Trophoblast cell (in vitro differentiated cells and primary cell): ENCODE measurements around the gene FASLG.

Experiments
- DNase-seq, 2 donors: peaks; one replicate each; pipeline ENCODE4 v3.0.0-alpha.2; 2016
- H2AFZ ChIP-seq: 2 replicates; pipeline ENCODE4 v1.6.1; 2013; ENCODE audit warnings: low read length, moderate library complexity, mild to moderate bottlenecking; ENCODE audit not compliant: insufficient read depth, poor library complexity
- H2AK5ac ChIP-seq: 2 replicates; pipeline ENCODE4 v1.6.1; 2013; ENCODE audit warnings: mild to moderate bottlenecking, low read length
- H2BK120ac ChIP-seq: 2 replicates; pipeline ENCODE4 v1.6.1; 2013; ENCODE audit warnings: low read length, mild to moderate bottlenecking, moderate library complexity; ENCODE audit not compliant: insufficient read depth, poor library complexity
- H2BK12ac ChIP-seq: 2 replicates; pipeline ENCODE4 v1.6.1; 2013; ENCODE audit warnings: mild to moderate bottlenecking, low read length, moderate library complexity
- H2BK5ac ChIP-seq: 2 replicates; pipeline ENCODE4 v1.6.1; 2013; ENCODE audit warnings: low read length, low read depth, moderate library complexity, mild to moderate bottlenecking; ENCODE audit not compliant: poor library complexity
- H3K14ac ChIP-seq: 2 replicates; pipeline ENCODE4 v1.6.1; 2013; ENCODE audit warnings: mild to moderate bottlenecking, low read length
- H3K18ac ChIP-seq: 2 replicates; pipeline ENCODE4 v1.6.1; 2013; ENCODE audit warnings: mild to moderate bottlenecking, low read length
- H3K23ac ChIP-seq: 2 replicates; pipeline ENCODE4 v1.6.1; 2013; ENCODE audit warnings: low read length
- H3K27ac ChIP-seq: 2 replicates; pipeline ENCODE4 v1.5.1; 2013; ENCODE audit warnings: low read depth, mild to moderate bottlenecking, inconsistent platforms, low read length, moderate library complexity
- H3K27me3 ChIP-seq: 2 replicates; pipeline ENCODE4 v1.6.1; 2013; ENCODE audit warnings: inconsistent platforms, mild to moderate bottlenecking, low read length, moderate library complexity; ENCODE audit not compliant: insufficient read depth
- H3K36me3 ChIP-seq, 2 experiments: 1 replicate in 1 of 2; 2 replicates in 1 of 2; pipeline ENCODE4 v1.6.1; 2013; ENCODE audit warnings: low read length in 2 of 2, mild to moderate bottlenecking in 2 of 2, moderate library complexity in 1 of 2; ENCODE audit not compliant: insufficient read depth in 2 of 2, control insufficient read depth in 1 of 2
- H3K4ac ChIP-seq: 2 replicates; pipeline ENCODE4 v1.6.1; 2013; ENCODE audit warnings: low read depth, mild to moderate bottlenecking, low read length, moderate library complexity
- H3K4me1 ChIP-seq, 2 experiments: 1 replicate in 1 of 2; 2 replicates in 1 of 2; pipeline ENCODE4 v1.6.1; 2013; ENCODE audit warnings: low read length in 2 of 2, mild to moderate bottlenecking in 2 of 2, moderate library complexity in 1 of 2; ENCODE audit not compliant: insufficient read depth in 2 of 2, control insufficient read depth in 1 of 2
- H3K4me2 ChIP-seq: 2 replicates; pipeline ENCODE4 v1.6.1; 2013; ENCODE audit warnings: inconsistent platforms, mild to moderate bottlenecking, low read length, moderate library complexity
- H3K4me3 ChIP-seq: 2 replicates; pipeline ENCODE4 v1.5.1; 2013; ENCODE audit warnings: mild to moderate bottlenecking, low read depth, low read length, inconsistent platforms
- H3K79me1 ChIP-seq: one replicate; pipeline ENCODE4 v1.6.1; 2013; ENCODE audit warnings: low read length
- H3K79me2 ChIP-seq: 2 replicates; pipeline ENCODE4 v1.6.1; 2013; ENCODE audit warnings: low read length, mild to moderate bottlenecking; ENCODE audit not compliant: control insufficient read depth, insufficient read depth, poor library complexity
- H3K9ac ChIP-seq: 2 replicates; pipeline ENCODE4 v1.6.1; 2013; ENCODE audit warnings: mild to moderate bottlenecking, low read length
- H3K9me3 ChIP-seq: 2 replicates; pipeline ENCODE4 v1.6.1; 2013; ENCODE audit warnings: low read depth, mild to moderate bottlenecking, control low read depth, inconsistent platforms, low read length; ENCODE audit not compliant: insufficient read depth
- H4K12ac ChIP-seq: 2 replicates; pipeline ENCODE4 v1.6.1; 2013; ENCODE audit warnings: low read depth, mild to moderate bottlenecking, low read length, moderate library complexity
- H4K8ac ChIP-seq: 2 replicates; pipeline ENCODE4 v1.6.1; 2013; ENCODE audit warnings: low read depth, mild to moderate bottlenecking, low read length, moderate library complexity
- H4K91ac ChIP-seq: one replicate; pipeline ENCODE4 v1.6.1; 2013; ENCODE audit warnings: low read depth, mild to moderate bottlenecking, low read length, moderate library complexity
- WGBS: extraction: QIAGEN DNeasy Blood & Tissue Kit; methylation state at CpG from one replicate; pipeline ENCODE4 v1.1.7; 2013; ENCODE audit warnings: missing lambda C conversion rate; ENCODE audit not compliant: insufficient read length, insufficient coverage; ENCODE audit errors: extremely low coverage; 5-methylcytosine and 5-hydroxymethylcytosine counted together

Gene FASLG

DNA sequence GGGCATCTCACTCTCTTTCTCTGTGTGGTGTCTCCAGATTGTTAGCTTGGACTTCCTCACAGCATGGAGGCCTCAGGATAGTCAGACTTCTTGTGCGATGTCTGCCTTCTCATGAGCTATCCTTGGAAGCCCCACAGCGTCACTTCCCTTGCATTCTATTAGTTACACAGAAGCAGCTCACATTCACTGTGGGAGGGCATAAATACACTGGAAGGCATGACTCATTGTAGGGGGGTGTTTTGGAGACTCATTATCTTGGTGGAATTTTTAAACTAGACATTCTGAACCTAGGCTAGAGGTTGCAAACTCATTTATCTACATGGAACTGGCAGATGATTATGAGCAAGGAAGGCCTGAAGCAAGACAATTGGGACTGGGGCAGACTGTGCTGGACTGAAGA is 21.4 kb upstream of the FASLG start:
- Histone ChIP-seq H2BK12ac (peak overlapping the region; percentile 97), H4K12ac (peak overlapping the region; percentile 24), H3K4me2 (no peak overlapping the region), H3K79me2 (peaks cover 4% of the 10 kb centered on the region), H3K79me1 (peaks cover 26% of the 10 kb centered on the region), H3K4me1 (peaks cover 21 to 23% of the 10 kb centered on the region in 2 experiments), H2AK5ac (peak overlapping the region; percentile 71), H3K9me3 (no peaks in the 10 kb centered on the region), H2AFZ (no peak overlapping the region), H3K27ac (peak overlapping the region; percentile 97), H4K8ac (no peak overlapping the region), H2BK120ac (peak overlapping the region; percentile 94), H2BK5ac (peak overlapping the region; percentile 88), H3K18ac (peak overlapping the region; percentile 78), H3K27me3 (no peaks in the 10 kb centered on the region), H3K4ac (peak overlapping the region; percentile 91), H4K91ac (peak overlapping the region; percentile 86), H3K4me3 (no peak overlapping the region), H3K14ac (peak overlapping the region; percentile 92), H3K23ac (no peak overlapping the region), H3K36me3 (no peaks in the 10 kb centered on the region), H3K9ac (no peak overlapping the region)
- no CpG with 5 or more reads among the region's 2 CpGs for WGBS
- DNase-seq, result peak; percentile 80 to 81

DNA sequence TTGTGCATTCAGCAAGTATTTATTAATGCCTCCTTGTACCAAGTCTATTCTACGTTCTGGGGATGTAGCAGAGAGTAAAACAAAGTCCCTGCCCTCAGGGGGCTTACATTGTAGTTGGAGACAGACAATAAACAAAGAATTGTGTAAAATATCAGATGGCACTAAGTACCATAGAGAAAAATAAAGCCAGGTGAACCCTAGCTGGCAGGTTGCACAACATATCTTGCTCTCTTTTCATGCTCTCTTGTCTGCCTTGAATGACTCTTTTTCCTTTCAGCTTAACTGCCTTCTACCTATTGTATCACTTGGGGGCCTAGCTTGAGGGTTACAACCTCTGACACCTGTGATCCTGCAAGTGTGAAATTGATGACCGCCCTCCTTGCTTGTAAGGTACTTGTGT is 20.7 kb upstream of the FASLG start:
- Histone ChIP-seq H2AK5ac (peak overlapping the region; percentile 56), H2BK120ac (peak overlapping the region; percentile 67), H3K9ac (no peak overlapping the region), H4K91ac (peak overlapping the region; percentile 93), H3K27me3 (no peaks in the 10 kb centered on the region), H3K9me3 (no peaks in the 10 kb centered on the region), H3K79me1 (peaks cover 26% of the 10 kb centered on the region), H3K14ac (peak overlapping the region; percentile 15), H2BK12ac (peak overlapping the region; percentile 86), H4K12ac (no peak overlapping the region), H3K18ac (peak overlapping the region; percentile 40), H3K4ac (peak overlapping the region; percentile 40), H3K79me2 (peaks cover 4% of the 10 kb centered on the region), H2BK5ac (peak overlapping the region; percentile 82), H2AFZ (no peak overlapping the region), H3K4me3 (no peak overlapping the region), H3K36me3 (no peaks in the 10 kb centered on the region), H3K4me2 (peak overlapping the region; percentile 17), H3K23ac (no peak overlapping the region), H3K27ac (peak overlapping the region; percentile 97), H4K8ac (peak overlapping the region; percentile 69), H3K4me1 (peaks cover 21 to 23% of the 10 kb centered on the region in 2 experiments)
- no CpG with 5 or more reads among the region's 2 CpGs for WGBS
- peak in 1 of 2 donors; percentile 18 for DNase-seq

DNA sequence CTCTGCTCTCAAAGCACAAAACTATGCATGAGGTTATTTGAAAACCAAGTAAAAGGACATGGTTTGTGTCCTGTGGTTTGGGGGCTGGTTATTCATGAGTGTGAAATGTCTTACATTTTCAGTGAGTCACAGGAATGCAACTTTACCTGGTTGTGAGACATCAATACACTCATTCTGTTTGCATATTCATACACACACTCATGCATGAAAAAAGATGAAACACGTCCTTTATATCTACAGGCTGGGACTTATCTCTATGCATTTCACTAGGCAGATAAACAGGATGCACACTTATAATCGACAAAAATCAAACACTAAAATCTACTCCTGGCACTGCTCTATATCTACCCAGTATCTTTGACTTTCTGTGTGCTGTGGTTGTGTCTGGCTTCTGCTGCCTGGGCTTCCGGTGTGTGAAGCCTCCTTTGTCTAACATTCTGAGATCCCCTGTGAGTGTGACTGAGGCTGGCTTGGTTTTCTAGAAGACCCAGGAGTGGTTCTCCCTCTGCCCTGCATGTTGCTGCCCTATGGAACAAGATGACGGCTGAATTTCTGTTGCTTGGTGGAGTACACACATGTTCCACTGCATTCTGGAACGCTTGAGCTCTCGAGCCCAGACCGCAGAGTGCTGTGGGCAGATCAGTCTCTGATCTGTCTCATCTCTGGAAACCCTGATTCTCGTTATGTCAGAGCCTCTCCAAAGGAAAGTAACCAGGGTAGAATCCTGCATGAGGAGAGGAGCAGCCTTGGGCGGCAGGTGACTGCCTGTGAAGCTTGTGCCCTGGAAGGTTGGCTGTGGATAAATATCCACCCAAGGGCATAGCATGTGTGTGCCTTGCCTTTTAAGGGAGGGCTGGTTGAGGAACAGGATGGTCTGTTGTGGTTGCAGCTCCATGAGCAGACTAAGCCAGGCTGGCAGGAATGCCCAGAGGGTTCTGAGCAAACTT is 19.7 kb upstream of the FASLG start:
- peaks cover 4% of the 10 kb centered on the region for H3K79me2 ChIP-seq
- H4K12ac ChIP-seq, result peak overlapping the region; percentile 57
- peak overlapping the region; percentile 67 for H3K4ac ChIP-seq
- H3K4me1 ChIP-seq, result peaks cover 28 to 29% of the 10 kb centered on the region in 2 experiments
- peak overlapping the region; percentile 30 for H3K14ac ChIP-seq
- H3K36me3 ChIP-seq, result no peaks in the 10 kb centered on the region
- peak overlapping the region; percentile 63 for H2BK12ac ChIP-seq
- H3K9ac ChIP-seq, result no peak overlapping the region
- peak overlapping the region; percentile 97 for H3K27ac ChIP-seq
- peak overlapping the region; percentile 78 for H2BK120ac ChIP-seq
- no peak overlapping the region for H3K4me3 ChIP-seq
- H4K8ac ChIP-seq, result peak overlapping the region; percentile 79
- peak overlapping the region; percentile 96 for H2BK5ac ChIP-seq
- H2AK5ac ChIP-seq, result peak overlapping the region; percentile 36
- H3K79me1 ChIP-seq, result peaks cover 26% of the 10 kb centered on the region
- no peak overlapping the region for H3K4me2 ChIP-seq
- H3K23ac ChIP-seq, result no peak overlapping the region
- H2AFZ ChIP-seq, result peak overlapping the region; percentile 26
- no peaks in the 10 kb centered on the region for H3K9me3 ChIP-seq
- WGBS, result no CpG with 5 or more reads among the region's 9 CpGs
- H3K18ac ChIP-seq, result peak overlapping the region; percentile 41
- peak; percentile 84 to 94 for DNase-seq
- peak overlapping the region; percentile 93 for H4K91ac ChIP-seq
- no peaks in the 10 kb centered on the region for H3K27me3 ChIP-seq

GRCh38 chr1:172640111-172640510 is 18.8 kb upstream of the FASLG start:
- Histone ChIP-seq H4K12ac (no peak overlapping the region), H2BK12ac (peak overlapping the region; percentile 100), H3K4ac (peak overlapping the region; percentile 61), H3K14ac (peak overlapping the region; percentile 92), H3K9me3 (no peaks in the 10 kb centered on the region), H2AK5ac (peak overlapping the region; percentile 88), H3K36me3 (no peaks in the 10 kb centered on the region), H3K23ac (no peak overlapping the region), H3K27me3 (no peaks in the 10 kb centered on the region), H2AFZ (no peak overlapping the region), H3K18ac (peak overlapping the region; percentile 76), H3K4me3 (no peak overlapping the region), H3K79me1 (peaks cover 26% of the 10 kb centered on the region), H4K8ac (peak overlapping the region; percentile 54), H2BK5ac (peak overlapping the region; percentile 54), H4K91ac (peak overlapping the region; percentile 91), H3K27ac (peak overlapping the region; percentile 25), H3K4me1 (peaks cover 29 to 30% of the 10 kb centered on the region in 2 experiments), H3K4me2 (no peak overlapping the region), H3K9ac (no peak overlapping the region), H2BK120ac (peak overlapping the region; percentile 86), H3K79me2 (peaks cover 4% of the 10 kb centered on the region)
- no CpG with 5 or more reads among the region's 8 CpGs for WGBS
- DNase-seq, result peak; percentile 88 to 91
